ENCODE measurements around the gene PCMT1. TPM values are rescaled to one million over a fixed set of nuclear protein-coding genes. Genes with fewer than 3 reads are reported as not detected.

Gene PCMT1
- total and polyA plus RNA-seq, 8 donors: 9.7 to 35.6 (median 26.9) TPM

DNA sequence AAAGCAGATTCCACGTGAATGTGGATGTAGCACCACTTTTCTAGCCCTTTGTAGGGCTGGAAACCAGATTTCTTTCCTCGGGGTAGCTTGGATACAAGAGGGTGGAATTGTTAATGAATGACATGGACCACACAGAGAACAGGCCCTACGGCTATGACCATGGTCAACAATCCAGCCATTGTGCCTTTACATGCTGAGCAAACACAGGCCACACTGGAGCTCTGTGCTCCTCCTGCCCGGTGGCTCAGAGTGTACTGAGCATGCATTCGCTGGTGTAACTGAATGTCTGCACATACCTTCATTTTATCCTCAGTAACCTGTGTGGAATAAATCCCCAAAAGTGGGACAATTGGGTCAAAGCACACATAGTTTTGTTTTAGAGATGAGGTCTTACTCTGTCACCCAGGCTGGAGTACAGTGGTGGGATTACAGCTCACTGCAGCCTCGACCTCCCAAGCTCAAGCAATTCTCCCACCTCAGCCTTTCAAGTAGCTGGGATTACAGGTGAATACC lies 81.8 kb downstream of the PCMT1 start:
- FAIRE-seq: no peak
- intact Hi-C loops (cut with DNase I): no loop called here
- TF ChIP-seq CTCF (IDR thresholded peaks at IDR 0.05): no peak

DNA sequence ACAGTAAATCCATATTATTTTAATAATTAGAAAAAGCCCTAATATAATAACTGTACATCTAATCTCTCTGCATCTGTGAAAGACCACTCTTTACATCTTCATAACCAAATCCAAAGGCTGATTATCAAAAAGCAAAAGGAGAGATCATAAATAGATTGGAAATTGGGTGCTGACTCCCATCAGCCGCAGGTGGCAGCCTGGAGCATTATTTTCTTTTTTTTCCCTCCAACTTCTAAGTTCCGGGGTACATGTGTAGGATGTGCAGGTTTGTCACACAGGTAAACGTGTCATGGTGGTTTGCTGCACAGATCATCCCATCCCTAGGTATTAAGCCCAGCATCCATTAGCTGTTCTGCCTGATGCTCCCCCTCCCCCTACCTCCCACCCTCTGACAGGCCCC lies 84.1 kb downstream of the PCMT1 start:
- WGBS, 2 donors: 80 to 84% methylated on average over 3 of the region's 3 CpGs
- no peak for TF ChIP-seq CTCF (IDR thresholded peaks at IDR 0.05)
- Histone ChIP-seq H3K9me3 (no peaks in the 10 kb centered on the region), H3K27ac (no peak overlapping the region), H3K4me3 (no peak overlapping the region), H3K27me3 (no peaks in the 10 kb centered on the region), H3K36me3 (peaks cover 0 to 6% (median 0%) of the 10 kb centered on the region in 3 donors), H3K4me1 (no peaks in the 10 kb centered on the region)
- intact Hi-C loops (cut with DNase I): no loop called here
- no peak for ATAC-seq
- no peak for DNase-seq
- FAIRE-seq: no peak

More for the DNA sequence above, 81.8 kb downstream of the PCMT1 start:
- H3K9me3 ChIP-seq: no peaks in the 10 kb centered on the region
- DNase-seq: no peak
- H3K4me3 ChIP-seq: no peak overlapping the region
- no peaks in the 10 kb centered on the region for H3K4me1 ChIP-seq
- H3K36me3 ChIP-seq: no peaks in the 10 kb centered on the region
- H3K27me3 ChIP-seq: no peaks in the 10 kb centered on the region
- no peak overlapping the region for H3K27ac ChIP-seq
- WGBS, 2 donors: 64 to 68% methylated on average over 6 of the region's 6 CpGs
- ATAC-seq: peak in 2 of 4 donors; percentile 66 to 71

GRCh38 chr6:149834513-149835481 lies 85.3 kb downstream of the PCMT1 start:
- peak; percentile 73 to 90 (median 88) for TF ChIP-seq CTCF (IDR thresholded peaks at IDR 0.05)
- 46 to 48% methylated on average over 5 of the region's 5 CpGs for WGBS, 2 donors
- ATAC-seq (peak; percentile 50 to 91 (median 84)), FAIRE-seq (no peak), DNase-seq (peak in 2 of 6 donors; percentile 32 to 74)
- H3K27me3 ChIP-seq: no peaks in the 10 kb centered on the region
- H3K4me1 ChIP-seq: no peaks in the 10 kb centered on the region
- H3K4me3 ChIP-seq: no peak overlapping the region
- no peaks in the 10 kb centered on the region for H3K9me3 ChIP-seq
- peaks cover 0 to 6% (median 0%) of the 10 kb centered on the region in 3 donors for H3K36me3 ChIP-seq
- no peak overlapping the region for H3K27ac ChIP-seq
- intact Hi-C loops (cut with DNase I): loop anchor here in 1 of 3 donors (5.0 kb wide), 1 partner anchor 88 kb away; the partner anchor contains the start of gene RAET1G

DNA sequence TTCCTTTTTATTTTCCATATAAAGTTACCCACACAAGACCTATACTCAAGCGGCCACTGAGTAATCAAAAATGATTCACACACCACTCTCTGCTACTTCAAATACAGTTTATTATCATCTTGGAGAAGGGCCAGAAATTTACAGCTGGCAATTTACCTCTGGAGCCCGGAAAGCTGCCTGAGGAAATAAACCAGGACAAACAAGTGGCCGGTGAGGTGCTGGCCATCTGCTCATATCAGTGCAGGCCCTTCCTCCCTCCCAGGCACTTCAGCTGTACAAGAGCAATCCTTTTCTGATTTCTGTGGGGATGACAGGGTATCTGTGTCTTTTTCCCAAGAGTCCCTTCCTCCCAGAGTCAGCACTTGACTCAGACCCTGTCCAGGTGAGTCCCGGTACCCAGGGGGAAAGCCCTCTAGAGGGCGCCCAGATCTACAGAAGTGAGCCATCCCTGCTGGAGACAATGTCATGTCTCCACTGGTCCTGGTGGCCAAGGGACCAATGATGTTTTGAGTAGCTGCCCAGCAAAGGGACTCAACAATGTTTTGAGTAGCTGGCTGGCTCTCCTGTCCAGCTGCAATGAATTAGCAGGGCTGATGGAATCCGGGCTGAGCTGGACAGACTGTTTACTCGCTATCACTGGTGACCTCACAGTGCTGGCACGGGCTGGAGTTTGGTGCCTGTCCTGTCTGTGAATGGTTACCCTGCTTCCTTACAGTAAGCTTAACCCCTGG lies 91.0 kb downstream of the PCMT1 start:
- intact Hi-C loops (cut with DNase I): loop anchor here in 1 of 3 donors (5.0 kb wide), 1 partner anchor 77 kb away; no protein-coding TSS in a partner anchor
- 10 to 11% methylated on average over 8 of the region's 8 CpGs for WGBS, 2 donors
- H3K27me3 ChIP-seq: no peaks in the 10 kb centered on the region
- H3K9me3 ChIP-seq: no peaks in the 10 kb centered on the region
- H3K4me3 ChIP-seq: no peak overlapping the region
- TF ChIP-seq CTCF (IDR thresholded peaks at IDR 0.05): peak in 1 of 4 donors; percentile 10
- FAIRE-seq (no peak), ATAC-seq (peak; percentile 96 to 98 (median 98)), DNase-seq (peak; percentile 78 to 90 (median 84))
- H3K27ac ChIP-seq: peak overlapping the region in 3 of 4 donors; percentile 31 to 84 (median 69)
- peaks cover 3 to 13% (median 12%) of the 10 kb centered on the region in 3 donors for H3K4me1 ChIP-seq
- peaks cover 0 to 6% (median 0%) of the 10 kb centered on the region in 3 donors for H3K36me3 ChIP-seq
